HCT116 (cell line): ENCODE results near the gene STK38L. TPM values are rescaled to one million over a fixed set of nuclear protein-coding genes. Genes with fewer than 3 reads are reported as not detected.

Experiments
- ATAC-seq: fragments of 200-7000 bp; cut with Tn5 transposase; 2 replicates; pipeline ENCODE4 v1.9.1; 2020; ENCODE audit warnings: mild to moderate bottlenecking, moderate library complexity
- BruUV-seq: library from RNA; stranded (reverse); fragments of 400-500 nt; replicated peaks from 2 replicates; lab custom pipeline; 2021; lab: Mats Ljungman, UMichigan
- CTCF ChIA-PET: fragments of 300-600 bp; sonication (Branson Sonifier 250); formaldehyde crosslinking; loops from one replicate; lab custom pipeline; 2021; ENCODE audit warnings: antibody characterized with exemption; lab: Charles Lee
- POLR2A ChIA-PET: fragments of 300-600, 350-600 bp; sonication (Branson Sonifier 250); formaldehyde crosslinking; loops from one replicate; lab custom pipeline; 2021; ENCODE audit warnings: antibody characterized with exemption; lab: Charles Lee
- RAD21 ChIA-PET, 2 experiments: fragments of 300-600 bp; sonication (Branson Sonifier 250); formaldehyde crosslinking; loops; one replicate each; lab custom pipeline; 2023; ENCODE audit warnings: low total read pairs in 2 of 2; ENCODE audit not compliant: uncharacterized antibody in 2 of 2, unreplicated experiment in 2 of 2, low non-redundant PET in 1 of 2; lab: Charles Lee
- DNase-seq: peaks from one replicate; pipeline ENCODE4 v3.0.0-alpha.2; 2010; ENCODE audit warnings: low read depth, low spot score
- H2AFZ ChIP-seq: fragments of 200-600 bp; shearing (Covaris generic), sonication (generic); 2 replicates; pipeline ENCODE4 v1.6.1; 2017; ENCODE audit warnings: low read depth, mixed run types, mixed read lengths, antibody characterized with exemption, low read length; ENCODE audit not compliant: poor library complexity, severe bottlenecking
- H3K27ac ChIP-seq: 2 replicates; pipeline ENCODE4 v1.5.1; 2012; ENCODE audit warnings: low read depth, low read length
- H3K27me3 ChIP-seq: fragments of 200-600 bp; sonication (generic); 2 replicates; pipeline ENCODE4 v1.6.1; 2016; ENCODE audit warnings: mixed run types, low read length, mixed read lengths; ENCODE audit not compliant: insufficient read depth
- H3K36me3 ChIP-seq, 2 experiments: fragments of 200-500 bp in 1 of 2; fragments of 200-600 bp in 1 of 2; sonication (Bioruptor generic) in 1 of 2; sonication (generic) in 1 of 2; 2 replicates each; pipeline versions ENCODE4 v1.5.1 to v1.6.1; 2014 to 2016; ENCODE audit warnings: low read length in 2 of 2, inconsistent platforms in 1 of 2, mixed read lengths in 1 of 2, mixed run types in 1 of 2; ENCODE audit not compliant: insufficient read depth in 2 of 2, control insufficient read depth in 1 of 2
- H3K4me1 ChIP-seq, 2 experiments: fragments of 200-600 bp in 1 of 2; sonication (generic) in 1 of 2; 2 replicates each; pipeline versions ENCODE4 v1.5.1 to v1.6.1; 2012 to 2017; ENCODE audit warnings: low read length in 2 of 2, inconsistent platforms in 1 of 2, mild to moderate bottlenecking in 1 of 2, mixed read lengths in 1 of 2, mixed run types in 1 of 2, moderate library complexity in 1 of 2; ENCODE audit not compliant: insufficient read depth in 2 of 2, control insufficient read depth in 1 of 2
- H3K4me2 ChIP-seq: fragments of 200-600 bp; sonication (generic); 2 replicates; pipeline ENCODE4 v1.6.1; 2017; ENCODE audit warnings: mixed run types, low read length, mixed read lengths
- H3K4me3 ChIP-seq, 2 experiments: fragments of 200-600 bp in 1 of 2; sonication (generic) in 1 of 2; replicated peaks in 1 of 2; 2 replicates each; pipeline ENCODE4 v1.5.1; 2011 to 2016; ENCODE audit warnings: low read length in 2 of 2, control low read depth in 1 of 2, low read depth in 1 of 2, mild to moderate bottlenecking in 1 of 2, mixed read lengths in 1 of 2, mixed run types in 1 of 2
- H3K79me2 ChIP-seq: fragments of 200-600 bp; sonication (generic); 2 replicates; pipeline ENCODE4 v1.6.1; 2017; ENCODE audit warnings: mild to moderate bottlenecking, mixed run types, low read length, moderate library complexity, mixed read lengths; ENCODE audit not compliant: insufficient read depth
- H3K9ac ChIP-seq: fragments of 200-600 bp; sonication (generic); 2 replicates; pipeline ENCODE4 v1.6.1; 2016; ENCODE audit warnings: low read length, mixed read lengths
- H3K9me2 ChIP-seq: fragments of 200-600 bp; sonication (generic), shearing (Covaris generic); 2 replicates; pipeline ENCODE4 v1.6.1; 2017; ENCODE audit warnings: mixed run types, mild to moderate bottlenecking, moderate library complexity; ENCODE audit not compliant: insufficient read depth
- H3K9me3 ChIP-seq, 2 experiments: fragments of 200-500 bp in 1 of 2; fragments of 200-600 bp in 1 of 2; sonication (Bioruptor generic) in 1 of 2; sonication (generic) in 1 of 2; 2 replicates each; pipeline ENCODE4 v1.6.1; 2014 to 2017; ENCODE audit warnings: low read length in 2 of 2, mixed read lengths in 2 of 2, inconsistent platforms in 1 of 2, low read depth in 1 of 2, mild to moderate bottlenecking in 1 of 2, mixed run types in 1 of 2, moderate library complexity in 1 of 2; ENCODE audit not compliant: control insufficient read depth in 1 of 2, insufficient read depth in 1 of 2
- H4K20me1 ChIP-seq: fragments of 200-600 bp; sonication (generic), shearing (Covaris generic); 2 replicates; pipeline ENCODE4 v1.6.1; 2017; ENCODE audit warnings: mixed run types, mild to moderate bottlenecking, moderate library complexity; ENCODE audit not compliant: insufficient read depth
- CBX3 ChIP-seq: IDR thresholded peaks from 2 replicates; pipeline ENCODE4 v1.6.1; 2012; ENCODE audit warnings: low read depth
- CEBPB ChIP-seq: IDR thresholded peaks from 2 replicates; pipeline ENCODE4 v1.6.1; 2012; ENCODE audit warnings: low read depth
- ELF1 ChIP-seq: IDR thresholded peaks from 2 replicates; pipeline ENCODE4 v1.6.1; 2012; ENCODE audit warnings: low read depth, borderline replicate concordance
- EZH2phosphoT487 ChIP-seq: fragments of 200-600 bp; IDR thresholded peaks from 2 replicates; pipeline ENCODE4 v1.6.1; 2018; ENCODE audit warnings: antibody characterized with exemption, borderline replicate concordance
- FOSL1 ChIP-seq: IDR thresholded peaks from 2 replicates; pipeline ENCODE4 v1.6.1; 2012; ENCODE audit warnings: low read depth
- JUND ChIP-seq: IDR thresholded peaks from 2 replicates; pipeline ENCODE4 v1.6.1; 2012
- SIN3A ChIP-seq: IDR thresholded peaks from 2 replicates; pipeline ENCODE4 v1.6.1; 2012; ENCODE audit warnings: low read depth
- SP1 ChIP-seq: IDR thresholded peaks from 2 replicates; pipeline ENCODE4 v1.6.1; 2012; ENCODE audit warnings: low read depth
- SRF ChIP-seq: IDR thresholded peaks from 2 replicates; pipeline ENCODE4 v1.6.1; 2012; ENCODE audit warnings: low read depth
- ZFX ChIP-seq: fragments of 450-650 bp; IDR thresholded peaks from 2 replicates; pipeline ENCODE4 v1.6.1; 2017
- ZNF274 ChIP-seq: fragments of 200-500 bp; sonication (Bioruptor generic); IDR thresholded peaks from 2 replicates; pipeline ENCODE4 v1.6.1; 2014; ENCODE audit warnings: mild to moderate bottlenecking, low read depth, low read length, inconsistent platforms
- intact Hi-C: fragments of 100-400 bp; cut with micrococcal nuclease; formaldehyde crosslinking; loops from 2 replicates; pipeline ENCODE4 v1.10.0; 2022
- total RNA-seq: library from RNA; stranded (reverse); gene quantifications from one replicate; pipeline ENCODE4 v1.2.1, GENCODE V29; 2021; ENCODE audit not compliant: unreplicated experiment
- TF ChIP-seq, protein P1 (sequence below): IDR thresholded peaks from 2 replicates; pipeline ENCODE4 v1.6.1; 2012
- TF ChIP-seq, protein P2 (sequence below): IDR thresholded peaks from 2 replicates; pipeline ENCODE4 v1.6.1; 2012
- TF ChIP-seq, protein P3 (sequence below), 3 experiments: fragments of 200-600 bp in 1 of 3; sonication (generic) in 1 of 3; IDR thresholded peaks in 2 of 3; conservative IDR thresholded peaks in 1 of 3; 2 replicates each; pipeline ENCODE4 v1.5.1; 2012 to 2017; ENCODE audit warnings: low read depth in 2 of 3, low read length in 2 of 3, antibody characterized with exemption in 1 of 3, borderline replicate concordance in 1 of 3, control low read depth in 1 of 3, mild to moderate bottlenecking in 1 of 3, mixed read lengths in 1 of 3, mixed run types in 1 of 3, moderate library complexity in 1 of 3; ENCODE audit not compliant: insufficient read depth in 1 of 3

STK38L gene
- total RNA-seq, 1 experiment from 2014 or later: 23.9 TPM

DNA sequence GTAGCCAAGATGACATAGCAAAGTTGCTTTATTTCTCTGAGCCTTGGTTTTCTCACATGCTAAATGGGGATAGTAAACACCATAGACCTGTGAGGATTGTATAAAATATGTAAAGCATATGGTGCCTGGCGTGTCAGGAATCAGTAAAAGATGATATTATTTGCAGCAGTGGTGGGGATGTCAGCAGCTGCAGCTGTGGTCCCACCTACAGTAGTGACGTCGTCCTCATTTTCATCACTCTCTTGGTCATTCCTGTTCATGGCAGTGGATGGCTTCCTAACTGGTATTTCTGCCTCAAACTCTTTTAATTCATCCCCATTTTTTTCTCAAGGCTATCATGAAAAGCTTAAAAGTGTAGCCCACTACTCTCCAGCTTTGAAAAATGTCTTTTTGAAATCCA, 100.7 kb downstream of the STK38L start:
- ATAC-seq (no peak), DNase-seq (no peak)
- ChIA-PET RAD21 (no interaction called here), POLR2A (no interaction called here), CTCF (no interaction called here)
- Histone ChIP-seq H3K79me2 (peaks cover 38% of the 10 kb centered on the region), H3K9me2 (no peaks in the 10 kb centered on the region), H4K20me1 (no peaks in the 10 kb centered on the region), H3K4me3 (no peak overlapping the region), H3K4me2 (no peak overlapping the region), H2AFZ (no peak overlapping the region), H3K9ac (no peak overlapping the region), H3K36me3 (no peaks in the 10 kb centered on the region), H3K4me1 (peaks cover 5 to 20% of the 10 kb centered on the region in 2 experiments; a peak in 1 of 4 replicates), H3K27me3 (no peaks in the 10 kb centered on the region), H3K27ac (no peak overlapping the region), H3K9me3 (no peaks in the 10 kb centered on the region)
- TF ChIP-seq FOSL1 (no peak), ELF1 (no peak), SP1 (no peak), EZH2phosphoT487 (no peak), SIN3A (no peak)
- TF ChIP-seq, protein P1, sequence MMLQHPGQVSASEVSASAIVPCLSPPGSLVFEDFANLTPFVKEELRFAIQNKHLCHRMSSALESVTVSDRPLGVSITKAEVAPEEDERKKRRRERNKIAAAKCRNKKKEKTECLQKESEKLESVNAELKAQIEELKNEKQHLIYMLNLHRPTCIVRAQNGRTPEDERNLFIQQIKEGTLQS: no peak
- BruUV-seq: no TSS peak
- intact Hi-C loops: no loop called here

DNA sequence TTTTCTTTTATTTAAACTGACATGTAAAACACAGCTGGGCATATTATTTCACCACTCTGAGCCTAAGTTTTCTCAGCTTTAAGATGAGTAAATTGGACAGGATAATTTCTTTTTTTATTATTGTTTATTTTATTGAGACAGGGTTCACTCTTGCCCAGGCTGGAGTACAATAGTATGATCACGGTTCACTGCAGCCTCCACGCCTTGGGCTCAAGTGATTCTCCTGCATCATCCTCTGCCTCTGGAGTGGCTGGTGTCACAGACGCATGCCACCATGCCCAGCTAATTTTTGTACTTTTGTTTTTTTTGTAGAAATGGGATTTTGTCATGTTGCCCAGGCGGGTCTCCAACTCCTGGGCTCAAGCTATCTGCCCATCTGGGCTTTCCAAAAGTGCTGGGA, 101.3 kb downstream of the STK38L start:
- TF ChIP-seq CEBPB (no peak), SIN3A (no peak), JUND (no peak), SRF (no peak), CBX3 (no peak), ZNF274 (no peak), ZFX (no peak), ELF1 (no peak)
- TF ChIP-seq, protein P2, sequence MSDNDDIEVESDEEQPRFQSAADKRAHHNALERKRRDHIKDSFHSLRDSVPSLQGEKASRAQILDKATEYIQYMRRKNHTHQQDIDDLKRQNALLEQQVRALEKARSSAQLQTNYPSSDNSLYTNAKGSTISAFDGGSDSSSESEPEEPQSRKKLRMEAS: no peak
- TF ChIP-seq, protein P3, sequence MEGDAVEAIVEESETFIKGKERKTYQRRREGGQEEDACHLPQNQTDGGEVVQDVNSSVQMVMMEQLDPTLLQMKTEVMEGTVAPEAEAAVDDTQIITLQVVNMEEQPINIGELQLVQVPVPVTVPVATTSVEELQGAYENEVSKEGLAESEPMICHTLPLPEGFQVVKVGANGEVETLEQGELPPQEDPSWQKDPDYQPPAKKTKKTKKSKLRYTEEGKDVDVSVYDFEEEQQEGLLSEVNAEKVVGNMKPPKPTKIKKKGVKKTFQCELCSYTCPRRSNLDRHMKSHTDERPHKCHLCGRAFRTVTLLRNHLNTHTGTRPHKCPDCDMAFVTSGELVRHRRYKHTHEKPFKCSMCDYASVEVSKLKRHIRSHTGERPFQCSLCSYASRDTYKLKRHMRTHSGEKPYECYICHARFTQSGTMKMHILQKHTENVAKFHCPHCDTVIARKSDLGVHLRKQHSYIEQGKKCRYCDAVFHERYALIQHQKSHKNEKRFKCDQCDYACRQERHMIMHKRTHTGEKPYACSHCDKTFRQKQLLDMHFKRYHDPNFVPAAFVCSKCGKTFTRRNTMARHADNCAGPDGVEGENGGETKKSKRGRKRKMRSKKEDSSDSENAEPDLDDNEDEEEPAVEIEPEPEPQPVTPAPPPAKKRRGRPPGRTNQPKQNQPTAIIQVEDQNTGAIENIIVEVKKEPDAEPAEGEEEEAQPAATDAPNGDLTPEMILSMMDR (IDR thresholded peaks at IDR 0.05 in 2 of 3, conservative IDR thresholded peaks at IDR 0.05 in 1 of 3; ENCODE audit: borderline replicate concordance in 1 of 3, insufficient read depth in 1 of 3, low read depth in 2 of 3, low read length in 2 of 3): no peak
- intact Hi-C loops: no loop called here
- Histone ChIP-seq H3K4me1 (peaks cover 5 to 20% of the 10 kb centered on the region in 2 experiments; a peak in 1 of 4 replicates), H2AFZ (no peak overlapping the region), H3K4me2 (no peak overlapping the region), H3K9me3 (no peaks in the 10 kb centered on the region), H3K27me3 (no peaks in the 10 kb centered on the region), H3K36me3 (no peaks in the 10 kb centered on the region), H3K79me2 (peaks cover 35% of the 10 kb centered on the region), H3K27ac (no peak overlapping the region), H4K20me1 (no peaks in the 10 kb centered on the region), H3K4me3 (no peak overlapping the region), H3K9me2 (no peaks in the 10 kb centered on the region), H3K9ac (no peak overlapping the region)
- ATAC-seq: no peak
- ChIA-PET CTCF (no interaction called here), RAD21 (no interaction called here), POLR2A (no interaction called here)
- BruUV-seq: no TSS peak
- no peak for DNase-seq
